IPS-18c (cell line): ENCODE data around the gene YWHAB.

Experiments
- H3K4me3 ChIP-seq: 2 replicates; pipeline ENCODE4 v1.7.0; 2013; ENCODE audit warnings: low read depth, mild to moderate bottlenecking, low read length, moderate library complexity; ENCODE audit not compliant: insufficient read depth
- H3K9me3 ChIP-seq: one replicate; pipeline ENCODE4 v1.6.1; 2013; ENCODE audit warnings: mild to moderate bottlenecking, low read length, moderate library complexity; ENCODE audit not compliant: control insufficient read depth, insufficient read depth

The YWHAB gene

DNA sequence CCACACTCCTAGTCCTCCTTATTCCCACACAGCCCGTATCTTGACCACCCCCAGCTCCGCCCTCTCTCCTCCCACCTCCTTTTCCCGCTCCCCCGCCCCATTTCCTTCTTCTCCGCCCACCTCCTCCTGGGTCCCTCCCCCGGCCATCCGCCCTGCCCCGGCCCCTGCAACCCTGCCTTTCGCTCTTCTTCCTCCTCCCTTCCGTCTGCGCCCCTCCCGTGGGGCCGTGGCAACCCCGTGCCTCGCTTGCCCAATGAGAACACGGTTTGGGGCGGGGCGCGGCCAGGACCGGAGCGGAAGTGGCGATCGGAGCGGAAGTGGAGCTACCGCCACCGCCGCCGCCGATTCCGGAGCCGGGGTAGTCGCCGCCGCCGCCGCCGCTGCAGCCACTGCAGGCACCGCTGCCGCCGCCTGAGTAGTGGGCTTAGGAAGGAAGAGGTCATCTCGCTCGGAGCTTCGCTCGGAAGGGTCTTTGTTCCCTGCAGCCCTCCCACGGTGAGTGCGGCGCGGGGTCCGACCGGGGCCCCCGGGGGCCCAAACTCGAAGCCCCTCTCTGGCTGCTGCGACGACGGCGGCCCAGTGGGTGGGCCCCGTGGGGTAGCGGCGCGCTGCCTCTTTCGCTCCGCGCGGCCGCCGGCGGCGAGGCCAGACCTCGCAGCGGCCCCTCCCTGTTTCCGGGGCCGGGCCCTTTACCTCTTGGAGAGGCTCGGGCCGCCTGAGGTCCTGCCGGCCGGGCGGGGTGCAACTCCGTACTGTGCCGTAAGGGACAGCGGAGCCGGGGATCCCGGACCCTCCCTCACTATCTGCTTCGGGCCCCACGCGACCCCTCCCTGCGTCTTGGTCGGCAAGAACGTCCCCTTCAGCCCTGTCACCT, at the start of gene YWHAB:
TSS of gene YWHAB (plus strand) at position 314 of the 874 bp plus-strand sequence. CDS start 15,829 bp downstream, outside the sequence.
- Histone ChIP-seq H3K9me3 (peaks cover 2% of the 10 kb centered on the region), H3K4me3 (peak within 1 kb of the TSS; percentile 91)

- H3K9me3 ChIP-seq = no peaks in the 10 kb centered on the region
- no peak overlapping the region for H3K4me3 ChIP-seq
Observed at GRCh38 chr20:44836601-44837120, 48.8 kb upstream of the YWHAB start.

GRCh38 chr20:44837946-44838345, 47.6 kb upstream of the YWHAB start:
- no peaks in the 10 kb centered on the region for H3K9me3 ChIP-seq

DNA sequence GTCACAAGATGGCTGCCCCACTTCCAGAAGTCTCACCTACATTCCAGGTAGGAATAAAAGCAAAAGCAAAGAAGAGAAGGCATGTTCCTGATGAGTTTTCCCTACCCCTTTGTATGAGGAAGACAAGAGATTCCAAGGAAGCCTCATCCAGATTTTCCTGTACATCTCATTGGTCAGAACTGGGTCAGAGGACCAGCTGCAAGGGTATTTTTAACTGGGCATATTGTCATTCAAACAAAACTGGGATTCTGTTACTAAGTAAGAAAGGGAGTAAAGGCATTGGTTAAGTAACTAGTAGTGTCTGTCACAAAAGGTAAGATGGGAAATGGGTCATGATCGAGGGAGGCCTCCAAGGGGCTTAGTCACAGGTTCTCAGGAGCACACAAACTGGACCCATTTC, 47.0 kb upstream of the YWHAB start:
- no peak overlapping the region for H3K4me3 ChIP-seq
- H3K9me3 ChIP-seq = no peaks in the 10 kb centered on the region

More at GRCh38 chr20:44837946-44838345, 47.6 kb upstream of the YWHAB start:
- H3K4me3 ChIP-seq = no peak overlapping the region

DNA sequence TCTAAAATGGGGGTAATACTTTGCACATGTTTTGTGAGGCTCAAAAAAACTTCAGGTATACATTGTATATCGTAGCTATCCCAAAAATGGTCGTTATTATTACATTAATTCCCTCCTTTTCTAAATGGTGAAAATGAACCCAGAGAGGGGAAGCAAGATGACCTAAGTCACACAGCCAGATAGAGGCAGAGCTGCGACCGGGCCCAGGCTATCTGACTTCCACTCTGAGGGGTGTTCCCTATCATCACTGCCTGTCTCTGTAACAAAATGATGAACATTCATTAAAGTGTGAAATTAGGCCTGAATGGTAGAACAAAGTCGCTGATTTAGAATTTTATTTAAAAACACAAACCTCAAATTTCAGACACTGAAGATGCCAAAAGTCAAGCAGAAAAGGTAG, 46.0 kb upstream of the YWHAB start:
- Histone ChIP-seq H3K9me3 (no peaks in the 10 kb centered on the region), H3K4me3 (no peak overlapping the region)

DNA sequence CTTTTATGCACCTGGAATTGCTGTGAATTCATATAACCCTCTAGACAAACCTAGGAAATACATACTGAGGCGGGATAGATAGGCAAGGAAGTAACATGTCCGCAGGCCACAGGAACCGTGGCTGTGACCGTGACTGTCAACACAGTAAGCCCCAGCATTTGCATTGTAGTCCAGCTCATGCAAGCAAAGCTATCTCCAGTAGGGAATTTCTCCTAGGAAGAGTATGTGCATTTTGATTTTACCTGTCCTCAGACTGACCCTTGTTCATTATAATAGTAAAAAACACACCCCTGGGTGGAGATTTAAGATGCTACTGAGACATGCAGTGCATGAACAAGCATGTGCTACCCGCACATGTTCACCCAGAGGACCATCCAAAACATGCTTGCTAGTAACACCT, 44.7 kb upstream of the YWHAB start:
- Histone ChIP-seq H3K4me3 (no peak overlapping the region), H3K9me3 (no peaks in the 10 kb centered on the region)

- Histone ChIP-seq H3K4me3 (no peak overlapping the region), H3K9me3 (no peaks in the 10 kb centered on the region)
Observed at GRCh38 chr20:44841955-44842354, 43.5 kb upstream of the YWHAB start.

DNA sequence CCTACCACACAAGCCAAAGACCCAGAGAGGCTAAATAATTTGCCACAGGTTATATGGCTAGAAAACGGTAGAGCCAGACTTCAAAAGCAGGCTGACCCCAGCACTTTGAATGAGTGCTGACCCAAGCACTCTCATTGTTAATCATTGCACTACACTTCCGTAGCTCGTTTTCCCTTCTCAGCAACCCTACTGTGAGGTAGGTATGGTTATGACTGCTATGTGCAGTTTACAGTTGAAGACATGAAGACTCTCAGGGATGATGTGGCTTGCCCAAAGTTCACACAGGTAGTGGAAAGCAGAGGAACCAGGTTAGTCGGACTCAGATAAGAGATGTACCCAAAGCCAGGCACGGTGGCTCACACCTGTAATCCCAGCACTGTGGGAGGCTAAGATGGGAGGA, 41.6 kb upstream of the YWHAB start:
- Histone ChIP-seq H3K9me3 (no peaks in the 10 kb centered on the region), H3K4me3 (no peak overlapping the region)

- Histone ChIP-seq H3K9me3 (no peaks in the 10 kb centered on the region), H3K4me3 (no peak overlapping the region)
Observed at GRCh38 chr20:44848254-44849015, 37.1 kb upstream of the YWHAB start.

- Histone ChIP-seq H3K4me3 (no peak overlapping the region), H3K9me3 (no peaks in the 10 kb centered on the region)
Observed at GRCh38 chr20:44849703-44850102, 35.8 kb upstream of the YWHAB start.

DNA sequence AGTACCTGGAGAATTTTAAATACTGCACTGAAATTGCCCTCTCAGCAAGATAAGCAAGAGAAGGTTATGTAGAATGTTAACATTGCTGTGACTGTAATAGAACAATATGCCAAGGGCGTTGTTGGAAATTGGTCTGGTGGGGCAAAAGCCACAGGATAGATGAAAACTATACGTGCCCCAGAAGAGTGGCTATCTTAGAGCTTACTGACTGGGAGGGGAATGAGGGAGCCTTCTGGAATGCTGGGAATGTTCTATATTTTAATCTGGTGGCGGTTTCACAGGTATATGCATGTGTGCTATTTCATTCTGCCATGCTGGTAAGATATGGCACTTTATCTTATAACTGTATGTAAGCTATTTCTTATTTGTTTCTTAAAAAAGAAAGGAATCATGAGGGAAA, 35.2 kb upstream of the YWHAB start:
- Histone ChIP-seq H3K9me3 (no peaks in the 10 kb centered on the region), H3K4me3 (no peak overlapping the region)

DNA sequence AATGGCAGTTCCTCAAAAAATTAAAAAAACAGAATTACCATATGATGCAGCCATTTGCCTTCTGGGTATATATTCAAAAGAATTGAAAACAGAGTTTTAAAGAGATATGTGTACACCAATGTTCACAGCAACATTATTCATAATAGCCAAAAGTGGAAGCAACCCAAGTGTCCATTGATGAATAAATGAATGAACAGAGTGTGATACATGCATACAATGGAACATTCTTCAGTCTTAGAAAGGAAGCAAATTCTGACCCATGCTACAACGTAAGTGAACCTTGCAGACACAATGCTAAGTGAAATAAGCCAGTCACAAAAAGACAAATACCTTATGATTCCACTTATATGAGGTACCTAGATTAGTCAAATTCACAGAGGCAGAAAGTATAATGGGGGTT, 34.7 kb upstream of the YWHAB start:
- H3K9me3 ChIP-seq = no peaks in the 10 kb centered on the region
- no peak overlapping the region for H3K4me3 ChIP-seq

- H3K4me3 ChIP-seq = no peak overlapping the region
- no peaks in the 10 kb centered on the region for H3K9me3 ChIP-seq
Observed at GRCh38 chr20:44851545-44851944, 34.0 kb upstream of the YWHAB start.

- Histone ChIP-seq H3K9me3 (no peaks in the 10 kb centered on the region), H3K4me3 (no peak overlapping the region)
Observed at GRCh38 chr20:44856442-44856841, 29.1 kb upstream of the YWHAB start.

DNA sequence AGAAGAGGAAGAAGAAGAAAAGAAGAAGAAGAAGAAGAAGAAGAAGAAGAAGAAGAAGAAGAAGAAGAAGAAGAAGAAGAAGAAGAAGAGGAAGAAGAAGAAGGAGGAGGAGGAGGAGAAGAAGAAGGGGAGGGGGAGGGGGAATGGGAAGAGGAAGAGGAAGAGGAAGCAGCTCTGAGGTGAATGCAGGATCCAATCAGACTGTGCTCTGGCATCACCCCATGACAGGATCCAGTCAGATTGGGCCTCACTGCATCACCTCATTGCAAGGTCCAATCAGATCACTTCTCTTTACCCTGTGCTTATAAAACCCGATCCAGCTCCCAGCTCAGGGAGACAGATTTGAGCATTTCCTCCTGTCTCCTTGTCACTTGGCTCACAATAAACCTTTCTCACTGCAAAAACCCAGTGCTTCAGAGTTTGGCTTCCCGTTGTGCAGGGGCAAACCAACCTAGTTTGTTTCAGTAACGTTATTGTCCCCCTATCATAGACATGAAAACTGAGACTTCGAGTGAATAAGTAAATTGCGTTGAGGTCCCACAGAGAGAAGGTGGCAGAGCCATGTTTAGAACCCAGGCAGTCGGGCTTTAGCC, 28.6 kb upstream of the YWHAB start:
- no peaks in the 10 kb centered on the region for H3K9me3 ChIP-seq
- H3K4me3 ChIP-seq = no peak overlapping the region

- H3K9me3 ChIP-seq = no peaks in the 10 kb centered on the region
- no peak overlapping the region for H3K4me3 ChIP-seq
Observed at GRCh38 chr20:44858606-44859360, 26.7 kb upstream of the YWHAB start.

- Histone ChIP-seq H3K4me3 (no peak overlapping the region), H3K9me3 (no peaks in the 10 kb centered on the region)
Observed at GRCh38 chr20:44861531-44862006, 23.9 kb upstream of the YWHAB start.
